Nephron progenitor cell (in vitro differentiated cells): ENCODE measurements around the gene SDCBP2.

ENCODE experiments used
- DNase-seq: peaks from one replicate; pipeline ENCODE4 v3.0.0; 2021
- H3K27ac Mint-ChIP-seq: 2 replicates; pipeline ENCODE4 v1.8.0; 2021; ENCODE audit warnings: mild to moderate bottlenecking, moderate library complexity, mixed read lengths
- H3K27me3 Mint-ChIP-seq: 2 replicates; pipeline ENCODE4 v1.8.0; 2021; ENCODE audit warnings: mild to moderate bottlenecking, low read depth, mixed read lengths; ENCODE audit not compliant: poor library complexity
- H3K36me3 Mint-ChIP-seq: 2 replicates; pipeline ENCODE4 v1.8.0; 2021; ENCODE audit warnings: low read depth, mixed read lengths
- H3K4me1 Mint-ChIP-seq: 2 replicates; pipeline ENCODE4 v1.8.0; 2021; ENCODE audit warnings: mixed read lengths
- H3K4me3 Mint-ChIP-seq: 2 replicates; pipeline ENCODE4 v1.8.0; 2021; ENCODE audit warnings: mild to moderate bottlenecking, moderate library complexity, mixed read lengths
- H3K9me3 Mint-ChIP-seq: 2 replicates; pipeline ENCODE4 v1.8.0; 2021; ENCODE audit warnings: mild to moderate bottlenecking, moderate library complexity, mixed read lengths
- CTCF ChIP-seq: fragments of 200-600 bp; sonication (generic); IDR thresholded peaks from 2 replicates; pipeline ENCODE4 v1.5.0; 2021; ENCODE audit warnings: antibody characterized with exemption

Gene SDCBP2

DNA sequence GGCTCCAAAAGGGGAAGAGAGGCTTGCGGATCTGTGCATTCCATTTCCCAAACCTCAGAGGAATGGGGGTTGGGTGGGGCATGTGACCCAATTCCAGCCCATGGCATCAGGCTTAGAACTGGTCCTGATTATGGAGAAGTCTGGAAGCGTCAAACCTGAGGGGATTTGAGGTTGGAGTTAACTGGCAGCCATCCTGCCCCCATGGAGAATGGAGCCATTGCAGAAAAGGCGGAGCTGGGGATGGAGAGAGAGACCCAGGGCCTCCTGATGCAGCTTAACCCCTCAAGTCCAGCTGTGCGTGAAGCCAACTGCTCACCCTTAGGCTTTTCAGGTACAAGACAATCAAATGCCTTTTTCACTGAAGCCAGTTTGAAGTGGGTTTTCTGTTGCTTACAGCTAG is 9.9 kb upstream of the SDCBP2 start:
- Mint-ChIP-seq H3K36me3 (peaks cover 21% of the 10 kb centered on the region), H3K27me3 (peaks cover 3% of the 10 kb centered on the region), H3K27ac (no peak overlapping the region), H3K4me1 (peaks cover 11% of the 10 kb centered on the region), H3K4me3 (no peak overlapping the region), H3K9me3 (no peaks in the 10 kb centered on the region)
- no peak for TF ChIP-seq CTCF
- DNase-seq: no peak

GRCh38 chr20:1338096-1338495 is 9.2 kb upstream of the SDCBP2 start:
- H3K4me3 Mint-ChIP-seq: no peak overlapping the region
- H3K27ac Mint-ChIP-seq: no peak overlapping the region
- H3K27me3 Mint-ChIP-seq: peaks cover 3% of the 10 kb centered on the region
- DNase-seq: no peak
- no peaks in the 10 kb centered on the region for H3K9me3 Mint-ChIP-seq
- peaks cover 25% of the 10 kb centered on the region for H3K36me3 Mint-ChIP-seq
- peaks cover 11% of the 10 kb centered on the region for H3K4me1 Mint-ChIP-seq
- TF ChIP-seq CTCF: no peak

- Mint-ChIP-seq H3K9me3 (no peaks in the 10 kb centered on the region), H3K27ac (no peak overlapping the region), H3K4me3 (no peak overlapping the region), H3K4me1 (peaks cover 10% of the 10 kb centered on the region), H3K36me3 (peaks cover 27% of the 10 kb centered on the region), H3K27me3 (peaks cover 3% of the 10 kb centered on the region)
- no peak for DNase-seq
- TF ChIP-seq CTCF: no peak
Measured at GRCh38 chr20:1337441-1337840, 8.5 kb upstream of the SDCBP2 start.

DNA sequence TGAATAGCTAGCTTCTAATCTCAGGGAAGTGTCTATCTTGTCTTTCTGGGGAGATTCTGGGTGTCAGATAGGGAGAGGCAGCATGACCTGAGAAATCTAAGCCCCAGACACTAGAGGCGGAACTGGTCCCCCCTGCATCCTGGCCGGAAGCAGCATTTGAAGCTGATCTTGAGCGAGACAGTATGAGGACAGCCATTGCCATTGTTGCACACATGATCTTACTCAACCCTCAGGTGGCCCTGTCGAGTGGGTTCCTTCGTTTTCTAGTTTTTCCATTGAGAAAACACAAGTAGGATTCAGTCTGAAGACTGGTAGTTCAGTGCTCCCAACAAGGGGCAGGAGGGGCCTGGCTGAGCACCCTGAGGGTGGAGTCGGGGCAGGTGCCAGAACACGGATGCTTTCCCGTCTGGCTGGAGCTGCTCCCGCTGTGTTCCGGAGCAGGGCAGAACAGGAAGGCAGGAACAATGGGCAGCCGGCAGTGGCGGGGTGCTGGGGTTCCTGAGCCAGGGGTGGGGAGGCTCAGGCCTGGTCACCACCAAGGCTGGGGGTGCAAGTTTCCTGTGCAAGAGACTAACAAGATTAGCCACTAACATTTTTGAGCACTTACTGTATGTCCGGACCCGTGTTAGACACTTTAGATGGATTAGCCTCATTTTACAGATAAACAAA is 7.9 kb upstream of the SDCBP2 start:
- no peak for TF ChIP-seq CTCF
- Mint-ChIP-seq H3K27ac (peak overlapping the region; percentile 54), H3K27me3 (peaks cover 3% of the 10 kb centered on the region), H3K4me3 (no peak overlapping the region), H3K36me3 (peaks cover 30% of the 10 kb centered on the region), H3K9me3 (no peaks in the 10 kb centered on the region), H3K4me1 (peaks cover 4% of the 10 kb centered on the region)
- no peak for DNase-seq

- no peak for TF ChIP-seq CTCF
- peak overlapping the region; percentile 54 for H3K27ac Mint-ChIP-seq
- peaks cover 37% of the 10 kb centered on the region for H3K36me3 Mint-ChIP-seq
- no peaks in the 10 kb centered on the region for H3K9me3 Mint-ChIP-seq
- no peaks in the 10 kb centered on the region for H3K4me1 Mint-ChIP-seq
- H3K4me3 Mint-ChIP-seq: no peak overlapping the region
- H3K27me3 Mint-ChIP-seq: peaks cover 2% of the 10 kb centered on the region
- no peak for DNase-seq
Measured at GRCh38 chr20:1335961-1336698, 7.2 kb upstream of the SDCBP2 start.

GRCh38 chr20:1334761-1335160 is 5.8 kb upstream of the SDCBP2 start:
- no peak for TF ChIP-seq CTCF
- Mint-ChIP-seq H3K4me3 (no peak overlapping the region), H3K27ac (no peak overlapping the region), H3K36me3 (peaks cover 44% of the 10 kb centered on the region), H3K27me3 (peaks cover 2% of the 10 kb centered on the region), H3K9me3 (no peaks in the 10 kb centered on the region), H3K4me1 (peaks cover 5% of the 10 kb centered on the region)
- DNase-seq: no peak
